ENCODE results near the gene TSSK2. TPM values are rescaled to one million over a fixed set of nuclear protein-coding genes. Genes with fewer than 3 reads are reported as not detected.

The TSSK2 gene
- total RNA-seq, 2 experiments from 2014 or later = not detected

DNA sequence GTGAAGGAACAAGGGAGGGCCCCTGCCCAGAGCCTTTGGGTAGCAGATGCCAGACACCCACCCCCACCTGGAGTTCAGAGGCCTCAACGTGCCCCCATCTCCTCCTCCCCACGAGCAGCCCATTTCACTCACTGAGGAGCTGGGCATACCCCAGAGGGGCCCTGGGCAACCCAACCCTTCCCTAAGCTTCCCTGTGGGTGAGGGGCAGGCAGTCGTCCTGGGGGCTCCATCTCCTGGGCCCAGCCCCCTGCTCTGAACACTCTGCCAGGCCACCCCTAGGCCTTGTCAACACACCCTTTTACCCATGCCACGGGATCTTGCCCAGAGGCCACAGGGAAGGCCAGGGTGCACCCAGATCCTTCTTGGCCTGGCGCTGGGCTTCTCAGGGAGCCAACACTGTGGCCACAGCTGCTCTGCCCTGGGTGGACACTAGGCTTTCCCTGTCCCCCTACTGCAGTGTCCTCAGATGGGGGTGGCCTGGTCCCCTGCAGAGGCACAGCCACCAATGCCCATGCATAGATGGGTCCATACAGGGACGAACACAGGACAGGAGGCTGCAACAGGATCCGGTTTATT is 44.0 kb downstream of the TSSK2 start:
- Histone ChIP-seq H3K79me2 (ENCODE audit: insufficient read depth, low read depth, low read length) (peaks cover 48% of the 10 kb centered on the region), H3K4me2 (ENCODE audit: low read length) (peak overlapping the region; percentile 96), H3K9me3 (ENCODE audit: low read length) (no peaks in the 10 kb centered on the region), H3K4me1 (ENCODE audit: insufficient read depth, low read length, poor library complexity, severe bottlenecking) (peaks cover 66% of the 10 kb centered on the region), H2AFZ (ENCODE audit: low read length) (no peak overlapping the region), H4K20me1 (ENCODE audit: insufficient read depth, low read length) (0 out of 2 replicates have a peak, but pooled peaks cover 5% of the 10 kb centered on the region), H3K36me3 (ENCODE audit: insufficient read depth, low read length) (peaks cover 22% of the 10 kb centered on the region; the same call in 1 of the 2 replicates), H3K27ac (ENCODE audit: low read depth, low read length, poor library complexity, severe bottlenecking) (peak overlapping the region; percentile 65), H3K4me3 (ENCODE audit: low read depth, low read length, poor library complexity, severe bottlenecking) (peak overlapping the region; percentile 97), H3K9me2 (ENCODE audit: insufficient read depth, low read length) (no peaks in the 10 kb centered on the region)
- CTCF ChIA-PET (ENCODE audit: unreplicated experiment) = interaction anchor here (0.8 kb wide), 1 partner anchor 8 kb away, joined by 3 read pairs; no protein-coding TSS in a partner anchor
- no peak for DNase-seq (ENCODE audit: low spot score)
- no TSS peak for BruUV-seq (replicated peaks)
- TF ChIP-seq, protein P1, sequence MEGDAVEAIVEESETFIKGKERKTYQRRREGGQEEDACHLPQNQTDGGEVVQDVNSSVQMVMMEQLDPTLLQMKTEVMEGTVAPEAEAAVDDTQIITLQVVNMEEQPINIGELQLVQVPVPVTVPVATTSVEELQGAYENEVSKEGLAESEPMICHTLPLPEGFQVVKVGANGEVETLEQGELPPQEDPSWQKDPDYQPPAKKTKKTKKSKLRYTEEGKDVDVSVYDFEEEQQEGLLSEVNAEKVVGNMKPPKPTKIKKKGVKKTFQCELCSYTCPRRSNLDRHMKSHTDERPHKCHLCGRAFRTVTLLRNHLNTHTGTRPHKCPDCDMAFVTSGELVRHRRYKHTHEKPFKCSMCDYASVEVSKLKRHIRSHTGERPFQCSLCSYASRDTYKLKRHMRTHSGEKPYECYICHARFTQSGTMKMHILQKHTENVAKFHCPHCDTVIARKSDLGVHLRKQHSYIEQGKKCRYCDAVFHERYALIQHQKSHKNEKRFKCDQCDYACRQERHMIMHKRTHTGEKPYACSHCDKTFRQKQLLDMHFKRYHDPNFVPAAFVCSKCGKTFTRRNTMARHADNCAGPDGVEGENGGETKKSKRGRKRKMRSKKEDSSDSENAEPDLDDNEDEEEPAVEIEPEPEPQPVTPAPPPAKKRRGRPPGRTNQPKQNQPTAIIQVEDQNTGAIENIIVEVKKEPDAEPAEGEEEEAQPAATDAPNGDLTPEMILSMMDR (conservative IDR thresholded peaks at IDR 0.05; ENCODE audit: low read length) = no peak
- TF ChIP-seq EZH2phosphoT487 (IDR thresholded peaks at IDR 0.05; ENCODE audit: borderline replicate concordance, low read depth, low read length) = no peak
- intact Hi-C loops (cut with micrococcal nuclease; ENCODE audit: unreplicated experiment) = loop anchor here (5.0 kb wide), 3 partner anchors 117 to 272 kb away; partner anchors contain the start of genes C22orf39, CLTCL1, HIRA and MRPL40
- POLR2A ChIA-PET = interaction anchor here (0.6 to 1.5 kb wide), 2 partner anchors 31 to 57 kb away, joined by 6 to 8 read pairs; partner anchors contain the start of gene ESS2

DNA sequence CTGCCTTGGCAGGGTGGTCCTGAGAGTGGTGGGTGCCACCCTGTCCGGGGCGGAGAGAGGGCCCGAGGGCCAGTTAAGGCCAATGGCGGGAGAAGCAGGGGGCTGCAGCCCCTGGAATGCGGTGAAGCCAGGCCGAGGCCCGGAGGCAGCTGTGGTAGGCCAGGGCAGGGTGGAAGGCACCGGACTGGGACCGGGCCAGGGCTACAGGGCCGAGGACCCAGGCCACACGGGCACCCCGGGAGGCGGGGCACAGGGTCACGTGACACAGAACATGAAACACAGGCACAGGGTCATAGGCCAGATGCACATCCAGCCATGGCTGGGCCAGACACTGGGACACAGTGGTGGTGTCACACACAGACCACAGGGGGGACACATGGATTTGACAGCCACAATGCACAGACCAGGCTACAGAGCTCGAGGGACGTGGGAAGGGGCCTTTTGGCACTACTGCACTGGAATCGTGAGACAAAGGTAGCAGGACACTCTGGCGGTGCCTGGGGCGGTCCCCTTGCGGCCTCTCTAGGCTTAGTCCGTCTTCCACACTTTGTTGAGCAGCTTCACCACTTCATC is 44.6 kb downstream of the TSSK2 start:
- CTCF ChIA-PET (ENCODE audit: unreplicated experiment) = no interaction called here
- Histone ChIP-seq H4K20me1 (ENCODE audit: insufficient read depth, low read length) (0 out of 2 replicates have a peak, but pooled peaks cover 5% of the 10 kb centered on the region), H3K36me3 (ENCODE audit: insufficient read depth, low read length) (peaks cover 22% of the 10 kb centered on the region; the same call in 1 of the 2 replicates), H2AFZ (ENCODE audit: low read length) (no peak overlapping the region), H3K9me3 (ENCODE audit: low read length) (no peaks in the 10 kb centered on the region), H3K79me2 (ENCODE audit: insufficient read depth, low read depth, low read length) (peaks cover 48% of the 10 kb centered on the region), H3K27ac (ENCODE audit: low read depth, low read length, poor library complexity, severe bottlenecking) (peak overlapping the region; percentile 4), H3K4me1 (ENCODE audit: insufficient read depth, low read length, poor library complexity, severe bottlenecking) (peaks cover 61% of the 10 kb centered on the region), H3K4me3 (ENCODE audit: low read depth, low read length, poor library complexity, severe bottlenecking) (no peak overlapping the region), H3K9me2 (ENCODE audit: insufficient read depth, low read length) (no peaks in the 10 kb centered on the region), H3K4me2 (ENCODE audit: low read length) (peak overlapping the region; percentile 96; the same call in 1 of the 2 replicates)
- no peak for DNase-seq (ENCODE audit: low spot score)
- intact Hi-C loops (cut with micrococcal nuclease; ENCODE audit: unreplicated experiment) = loop anchor here (5.0 kb wide), 3 partner anchors 117 to 272 kb away; partner anchors contain the start of genes C22orf39, CLTCL1, HIRA and MRPL40
- BruUV-seq (replicated peaks) = TSS peak; percentile 82
- TF ChIP-seq EZH2phosphoT487 (IDR thresholded peaks at IDR 0.05; ENCODE audit: borderline replicate concordance, low read depth, low read length) = no peak
- TF ChIP-seq, protein P1 (conservative IDR thresholded peaks at IDR 0.05; ENCODE audit: low read length) = no peak
- POLR2A ChIA-PET = interaction anchor here (0.6 kb wide), 1 partner anchor 57 kb away, joined by 8 read pairs; no protein-coding TSS in a partner anchor
